A549 (cell line): ENCODE measurements around the gene TAS1R3. TPM values are rescaled to one million over a fixed set of nuclear protein-coding genes. Genes with fewer than 3 reads are reported as not detected.

Source experiments
- ATAC-seq, 2 experiments: fragments of 200-7000 bp in 1 of 2; fragments of >200 bp in 1 of 2; cut with Nextera tagmentation in 1 of 2; cut with Tn5 transposase in 1 of 2; 3 replicates each; pipeline versions ENCODE4 v1.8.0 to v1.9.1; 2018 to 2020; ENCODE audit warnings: mild to moderate bottlenecking in 1 of 2, moderate library complexity in 1 of 2
- CTCF ChIA-PET: fragments of 300-600 bp; sonication (Branson Sonifier 250); formaldehyde crosslinking; extraction: SDS; loops from one replicate; lab custom pipeline; 2021; ENCODE audit warnings: antibody characterized with exemption, inconsistent platforms; lab: Yijun Ruan, JAX
- POLR2A ChIA-PET: fragments of 350-600 bp; formaldehyde crosslinking; extraction: SDS; loops from one replicate; lab custom pipeline; 2021; ENCODE audit warnings: antibody characterized with exemption, inconsistent platforms; lab: Yijun Ruan, JAX
- DNase-seq, 2 experiments: peaks; one replicate each; pipeline versions ENCODE4 v3.0.0 to v3.0.0-alpha.2; 2011 to 2016; ENCODE audit warnings: low read depth in 1 of 2, low spot score in 1 of 2
- FAIRE-seq: peaks from 2 replicates; lab custom pipeline; 2011; peaks lifted over from hg19 to GRCh38; lab: Jason Lieb, UNC
- H3K27ac ChIP-seq, 2 experiments: fragments of >200 bp; sonication (Bioruptor Twin); formaldehyde crosslinking; 3 replicates each; pipeline ENCODE4 v1.5.1; 2016 to 2017
- H3K4me1 ChIP-seq: fragments of >200 bp; sonication (Bioruptor Twin); formaldehyde crosslinking; 3 replicates; pipeline ENCODE4 v1.6.1; 2016
- H3K4me2 ChIP-seq: fragments of >200 bp; sonication (Bioruptor Twin); formaldehyde crosslinking; 3 replicates; pipeline ENCODE4 v1.6.1; 2016
- H3K4me3 ChIP-seq: fragments of >200 bp; sonication (Bioruptor Twin); formaldehyde crosslinking; 3 replicates; pipeline ENCODE4 v1.5.1; 2016
- H3K9me3 ChIP-seq: fragments of >200 bp; sonication (Bioruptor Twin); formaldehyde crosslinking; 3 replicates; pipeline ENCODE4 v1.6.1; 2016
- BHLHE40 ChIP-seq: IDR thresholded peaks from 2 replicates; pipeline ENCODE4 v1.6.1; 2012; ENCODE audit warnings: low read depth, low read length, inconsistent platforms
- CHD4 ChIP-seq: fragments of 200-600 bp; sonication (generic); IDR thresholded peaks from 2 replicates; pipeline ENCODE4 v1.6.1; 2016; ENCODE audit warnings: antibody characterized with exemption, mild to moderate bottlenecking, borderline replicate concordance
- CTCF ChIP-seq: fragments of >200 bp; sonication (Bioruptor Twin); formaldehyde crosslinking; IDR thresholded peaks from 3 replicates; pipeline ENCODE4 v1.5.1; 2016
- EHF ChIP-seq: fragments of 250-450 bp; sonication (Bioruptor Pico); IDR thresholded peaks from 2 replicates; pipeline ENCODE4 v1.5.0; 2020; ENCODE audit warnings: mild to moderate bottlenecking
- ESRRA ChIP-seq: fragments of 150-350 bp; IDR thresholded peaks from 2 replicates; pipeline ENCODE4 v1.6.1; 2014; ENCODE audit warnings: mild to moderate bottlenecking, low read length, borderline replicate concordance
- FOSB ChIP-seq: fragments of 250-450 bp; sonication (Bioruptor Pico); IDR thresholded peaks from 2 replicates; pipeline ENCODE4 v1.5.0; 2020; ENCODE audit warnings: mild to moderate bottlenecking, moderate library complexity
- FOXS1 ChIP-seq: fragments of 250-450 bp; sonication (Bioruptor Pico); IDR thresholded peaks from 2 replicates; pipeline ENCODE4 v1.5.0; 2020; ENCODE audit warnings: mild to moderate bottlenecking, moderate library complexity
- HES2 ChIP-seq: fragments of >200 bp; sonication (Bioruptor Twin); formaldehyde crosslinking; IDR thresholded peaks from 2 replicates; pipeline ENCODE4 v1.6.1; 2016
- HEYL ChIP-seq: fragments of 250-450 bp; sonication (Bioruptor Pico); IDR thresholded peaks from 2 replicates; pipeline ENCODE4 v1.8.0; 2021; ENCODE audit warnings: mild to moderate bottlenecking, moderate library complexity
- HOXA7 ChIP-seq: fragments of 250-450 bp; sonication (Bioruptor Pico); IDR thresholded peaks from 2 replicates; pipeline ENCODE4 v1.5.0; 2020; ENCODE audit warnings: mild to moderate bottlenecking, moderate library complexity
- HOXB13 ChIP-seq: fragments of 250-450 bp; sonication (Bioruptor Pico); IDR thresholded peaks from 2 replicates; pipeline ENCODE4 v1.5.0; 2020; ENCODE audit warnings: low read depth, mild to moderate bottlenecking, moderate library complexity
- JUN ChIP-seq, 2 experiments: fragments of >200 bp; sonication (Bioruptor Twin); formaldehyde crosslinking; IDR thresholded peaks; 2 replicates in 1 of 2; 3 replicates in 1 of 2; pipeline ENCODE4 v1.6.1; 2016 to 2017
- KDM1A ChIP-seq: fragments of 200-600 bp; sonication (generic); IDR thresholded peaks from 2 replicates; pipeline ENCODE4 v1.6.1; 2016; ENCODE audit warnings: low read depth, mild to moderate bottlenecking
- MAZ ChIP-seq: fragments of 150-350 bp; IDR thresholded peaks from 2 replicates; pipeline ENCODE4 v1.6.1; 2014; ENCODE audit warnings: antibody characterized with exemption, low read depth, low read length, borderline replicate concordance
- MYC ChIP-seq: IDR thresholded peaks from 2 replicates; pipeline ENCODE4 v1.6.1; 2012; ENCODE audit warnings: mild to moderate bottlenecking, inconsistent platforms, low read length, improper control_type of control experiment, borderline replicate concordance
- NFE2L2 ChIP-seq: fragments of 150-350 bp; conservative IDR thresholded peaks from 2 replicates; pipeline ENCODE4 v1.6.1; 2014; ENCODE audit warnings: low read length
- NR3C1 ChIP-seq: fragments of >200 bp; sonication (Bioruptor Twin); formaldehyde crosslinking; IDR thresholded peaks from 3 replicates; pipeline ENCODE4 v1.6.1; 2017
- PBX3 ChIP-seq: IDR thresholded peaks from 2 replicates; pipeline ENCODE4 v1.6.1; 2012
- RARB ChIP-seq: fragments of 250-450 bp; sonication (Bioruptor Pico); IDR thresholded peaks from 2 replicates; pipeline ENCODE4 v1.8.0; 2021; ENCODE audit warnings: mild to moderate bottlenecking, moderate library complexity
- SREBF2 ChIP-seq: fragments of 450-650 bp; IDR thresholded peaks from 2 replicates; pipeline ENCODE4 v1.6.1; 2014; ENCODE audit warnings: mild to moderate bottlenecking, moderate library complexity
- TFCP2L1 ChIP-seq: fragments of 250-450 bp; sonication (Bioruptor Pico); IDR thresholded peaks from 2 replicates; pipeline ENCODE4 v1.5.0; 2021; ENCODE audit warnings: mild to moderate bottlenecking
- TP53 ChIP-seq: fragments of 250-450 bp; sonication (Bioruptor Pico); IDR thresholded peaks from 2 replicates; pipeline ENCODE4 v1.5.0; 2021; ENCODE audit warnings: mild to moderate bottlenecking, moderate library complexity
- ZC3H11A ChIP-seq: fragments of 450-650 bp; IDR thresholded peaks from 2 replicates; pipeline ENCODE4 v1.6.1; 2014; ENCODE audit warnings: antibody characterized with exemption, mild to moderate bottlenecking
- ZFP36 ChIP-seq: fragments of 450-650 bp; IDR thresholded peaks from 2 replicates; pipeline ENCODE4 v1.6.1; 2014; ENCODE audit warnings: borderline replicate concordance; ENCODE audit not compliant: partially characterized antibody
- ZNF302 ChIP-seq: fragments of 250-450 bp; sonication (Bioruptor Pico); IDR thresholded peaks from 2 replicates; pipeline ENCODE4 v1.9.0; 2021; ENCODE audit warnings: inconsistent platforms, mild to moderate bottlenecking, moderate library complexity
- WGBS: methylation state at CpG from one replicate; pipeline ENCODE4 v1.1.6; 2017; ENCODE audit errors: missing lambda C conversion rate; 5-methylcytosine and 5-hydroxymethylcytosine counted together
- polyA plus RNA-seq, 4 experiments: library from polyadenylated mRNA; depleted of rRNA in 3 of 4; stranded (reverse); fragments of >200 nt; fragmentation: RNase III in 1 of 4; extraction: RNeasy Plus Mini Kit Qiagen cat#74134 plus additional on column Dnase treatment in 1 of 4; gene quantifications; 2 replicates in 3 of 4; 3 replicates in 1 of 4; pipeline ENCODE4 v1.2.3, GENCODE V29; 2011 to 2017
- TF ChIP-seq, protein P1 (sequence below): fragments of 450-650 bp; IDR thresholded peaks from 2 replicates; pipeline ENCODE4 v1.6.1; 2014; ENCODE audit warnings: antibody characterized with exemption
- TF ChIP-seq, protein P2 (sequence below): fragments of 250-450 bp; sonication (Bioruptor Pico); IDR thresholded peaks from 2 replicates; pipeline ENCODE4 v1.5.0; 2021; ENCODE audit warnings: mild to moderate bottlenecking, moderate library complexity, borderline replicate concordance
- TF ChIP-seq, protein P3 (sequence below): fragments of 150-350 bp; IDR thresholded peaks from 2 replicates; pipeline ENCODE4 v1.6.1; 2014; ENCODE audit warnings: low read depth, mild to moderate bottlenecking, low read length
- TF ChIP-seq, protein P4 (sequence below): IDR thresholded peaks from 2 replicates; pipeline ENCODE4 v1.6.1; 2012

The TAS1R3 gene
- polyA plus RNA-seq, 2 of the 4 experiments (the other 2 are of a cell fraction), result 0.05 to 0.15 TPM

- ChIA-PET POLR2A (no interaction called here), CTCF (interaction anchor here (0.9 kb wide), 1 partner anchor 34 kb away, joined by 3 read pairs; no protein-coding TSS in a partner anchor)
- no peak overlapping the region for H3K27ac ChIP-seq
- ATAC-seq (no peak), FAIRE-seq (no peak)
- H3K9me3 ChIP-seq, result no peaks in the 10 kb centered on the region
- H3K4me1 ChIP-seq, result peaks cover 3% of the 10 kb centered on the region; the same call in 2 of the 3 replicates
- H3K4me3 ChIP-seq, result no peak overlapping the region
- WGBS, result 96% methylated on average over 32 of the region's 36 CpGs
- H3K4me2 ChIP-seq, result no peak overlapping the region
- TF ChIP-seq FOSB (CRISPR knock-in tag), result no peak
- TF ChIP-seq TP53 (CRISPR knock-in tag), result no peak
- TF ChIP-seq BHLHE40, result no peak
- TF ChIP-seq JUN (IDR thresholded peaks at IDR 0.05), result no peak
- TF ChIP-seq HOXB13, result no peak
- TF ChIP-seq ZNF302 (CRISPR knock-in tag), result no peak
- TF ChIP-seq KDM1A, result no peak
- no peak for TF ChIP-seq ZC3H11A
- TF ChIP-seq FOXS1 (CRISPR knock-in tag), result no peak
- TF ChIP-seq ZFP36, result no peak
- TF ChIP-seq HEYL (CRISPR knock-in tag), result no peak
- TF ChIP-seq NFE2L2, result no peak
- TF ChIP-seq MAZ, result no peak
- no peak for TF ChIP-seq CHD4
- TF ChIP-seq, all 56 proteins: peak for 0
- DNase-seq, result no peak
These were observed 7.2 kb downstream of the TAS1R3 start for GRCh38 chr1:1338278-1338677.

DNA sequence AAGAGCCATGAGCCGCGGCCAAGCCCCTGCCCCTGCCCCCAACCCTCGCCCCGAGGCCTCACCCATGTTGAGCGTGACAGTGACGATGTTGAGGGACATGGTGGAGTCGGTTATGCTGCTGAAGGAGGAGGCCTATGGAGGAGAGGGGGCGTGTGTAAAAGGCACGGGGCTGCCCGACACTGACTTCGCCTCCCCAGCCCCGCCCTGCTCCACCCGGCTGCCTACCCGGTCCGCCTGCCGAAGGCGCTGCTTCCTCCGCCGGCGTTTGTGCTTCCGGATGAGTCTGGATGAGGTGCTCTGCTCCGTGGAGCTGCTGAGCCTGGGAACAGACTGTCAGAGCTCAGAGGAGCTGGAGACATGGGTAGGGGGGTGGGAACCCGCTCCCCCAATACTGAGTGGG, 9.1 kb downstream of the TAS1R3 start:
- H3K4me3 ChIP-seq, result no peak overlapping the region
- no peak overlapping the region for H3K27ac ChIP-seq
- FAIRE-seq, result no peak
- ChIA-PET CTCF (interaction anchor here (1.0 kb wide), 1 partner anchor 32 kb away, joined by 4 read pairs; no protein-coding TSS in a partner anchor), POLR2A (no interaction called here)
- H3K9me3 ChIP-seq, result no peaks in the 10 kb centered on the region
- no peak for DNase-seq
- H3K4me1 ChIP-seq, result peaks cover 22% of the 10 kb centered on the region
- WGBS, result 91% methylated on average over 18 of the region's 23 CpGs
- no peak for ATAC-seq
- H3K4me2 ChIP-seq, result no peak overlapping the region
- TF ChIP-seq HES2 (no peak), JUN (IDR thresholded peaks at IDR 0.05) (no peak), SREBF2 (no peak), PBX3 (no peak), EHF (CRISPR knock-in tag) (no peak)
- TF ChIP-seq, protein P1, sequence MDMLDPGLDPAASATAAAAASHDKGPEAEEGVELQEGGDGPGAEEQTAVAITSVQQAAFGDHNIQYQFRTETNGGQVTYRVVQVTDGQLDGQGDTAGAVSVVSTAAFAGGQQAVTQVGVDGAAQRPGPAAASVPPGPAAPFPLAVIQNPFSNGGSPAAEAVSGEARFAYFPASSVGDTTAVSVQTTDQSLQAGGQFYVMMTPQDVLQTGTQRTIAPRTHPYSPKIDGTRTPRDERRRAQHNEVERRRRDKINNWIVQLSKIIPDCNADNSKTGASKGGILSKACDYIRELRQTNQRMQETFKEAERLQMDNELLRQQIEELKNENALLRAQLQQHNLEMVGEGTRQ, result no peak

DNA sequence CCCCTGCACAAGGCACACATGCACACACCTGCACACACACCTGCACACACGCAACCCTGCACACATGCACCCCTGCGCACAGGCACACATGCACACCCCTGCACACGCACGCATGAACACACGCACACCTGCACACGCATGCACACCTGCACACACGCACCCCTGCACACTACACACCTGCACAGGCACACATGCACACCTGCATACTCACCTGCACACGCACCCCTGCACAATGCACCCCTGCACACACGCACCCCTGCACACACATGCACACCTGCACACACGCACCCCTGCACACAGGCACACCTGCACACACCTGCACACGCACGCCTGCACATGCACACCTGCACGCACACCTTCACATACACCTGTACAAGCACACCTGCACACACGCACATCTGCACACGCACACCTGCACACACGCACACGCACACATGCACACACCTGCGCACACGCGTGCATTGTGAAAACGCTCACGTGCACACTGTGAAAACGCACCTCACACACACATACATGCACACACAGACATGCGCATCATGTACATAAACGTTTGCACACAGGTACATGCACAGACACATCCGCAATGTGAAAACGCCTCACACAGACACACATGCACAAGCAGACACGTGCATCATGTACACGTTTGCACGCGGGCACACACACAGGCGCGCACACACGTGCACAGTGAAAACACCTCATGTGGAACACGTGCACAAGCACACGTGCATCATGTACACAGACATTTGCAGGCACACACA, 9.9 kb downstream of the TAS1R3 start:
- Histone ChIP-seq H3K27ac (no peak overlapping the region), H3K4me3 (no peak overlapping the region), H3K9me3 (no peaks in the 10 kb centered on the region), H3K4me1 (peaks cover 30% of the 10 kb centered on the region), H3K4me2 (no peak overlapping the region)
- ChIA-PET POLR2A (no interaction called here), CTCF (no interaction called here)
- no peak for FAIRE-seq
- ATAC-seq, result no peak
- WGBS, result 90% methylated on average over 28 of the region's 36 CpGs
- no peak for DNase-seq
- TF ChIP-seq RARB (CRISPR knock-in tag), result no peak
- no peak for TF ChIP-seq KDM1A
- TF ChIP-seq, protein P2, sequence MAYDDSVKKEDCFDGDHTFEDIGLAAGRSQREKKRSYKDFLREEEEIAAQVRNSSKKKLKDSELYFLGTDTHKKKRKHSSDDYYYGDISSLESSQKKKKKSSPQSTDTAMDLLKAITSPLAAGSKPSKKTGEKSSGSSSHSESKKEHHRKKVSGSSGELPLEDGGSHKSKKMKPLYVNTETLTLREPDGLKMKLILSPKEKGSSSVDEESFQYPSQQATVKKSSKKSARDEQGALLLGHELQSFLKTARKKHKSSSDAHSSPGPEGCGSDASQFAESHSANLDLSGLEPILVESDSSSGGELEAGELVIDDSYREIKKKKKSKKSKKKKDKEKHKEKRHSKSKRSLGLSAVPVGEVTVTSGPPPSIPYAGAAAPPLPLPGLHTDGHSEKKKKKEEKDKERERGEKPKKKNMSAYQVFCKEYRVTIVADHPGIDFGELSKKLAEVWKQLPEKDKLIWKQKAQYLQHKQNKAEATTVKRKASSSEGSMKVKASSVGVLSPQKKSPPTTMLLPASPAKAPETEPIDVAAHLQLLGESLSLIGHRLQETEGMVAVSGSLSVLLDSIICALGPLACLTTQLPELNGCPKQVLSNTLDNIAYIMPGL (CRISPR knock-in tag), result no peak
- no peak for TF ChIP-seq MYC
- TF ChIP-seq, protein P3, sequence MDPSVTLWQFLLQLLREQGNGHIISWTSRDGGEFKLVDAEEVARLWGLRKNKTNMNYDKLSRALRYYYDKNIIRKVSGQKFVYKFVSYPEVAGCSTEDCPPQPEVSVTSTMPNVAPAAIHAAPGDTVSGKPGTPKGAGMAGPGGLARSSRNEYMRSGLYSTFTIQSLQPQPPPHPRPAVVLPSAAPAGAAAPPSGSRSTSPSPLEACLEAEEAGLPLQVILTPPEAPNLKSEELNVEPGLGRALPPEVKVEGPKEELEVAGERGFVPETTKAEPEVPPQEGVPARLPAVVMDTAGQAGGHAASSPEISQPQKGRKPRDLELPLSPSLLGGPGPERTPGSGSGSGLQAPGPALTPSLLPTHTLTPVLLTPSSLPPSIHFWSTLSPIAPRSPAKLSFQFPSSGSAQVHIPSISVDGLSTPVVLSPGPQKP, result no peak
- no peak for TF ChIP-seq HOXA7
- TF ChIP-seq TFCP2L1, result no peak
- TF ChIP-seq, protein P4, sequence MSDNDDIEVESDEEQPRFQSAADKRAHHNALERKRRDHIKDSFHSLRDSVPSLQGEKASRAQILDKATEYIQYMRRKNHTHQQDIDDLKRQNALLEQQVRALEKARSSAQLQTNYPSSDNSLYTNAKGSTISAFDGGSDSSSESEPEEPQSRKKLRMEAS, result no peak
- no peak for TF ChIP-seq ESRRA
- no peak for TF ChIP-seq CTCF
- no peak for TF ChIP-seq NR3C1
